Anterior cingulate cortex (tissue), 58 donors: Measurements from ENCODE around the gene NIM1K.
"Not testable (repeated sequence)": the region's sequence is repeated elsewhere in the genome, so short reads cannot be mapped to it uniquely, and the experiment has no call there.

Experiments
- DNase-seq, 58 donors: peaks; one replicate each; lab custom pipeline; 2025; lab: John Stamatoyannopoulos, UW

The NIM1K gene

GRCh38 chr5:43312076-43312661, 120.1 kb downstream of the NIM1K start:
- no peak for DNase-seq

GRCh38 chr5:43312699-43313034, 120.6 kb downstream of the NIM1K start:
- peak in 8 of 58 donors; percentile 20 to 61 (median 44) for DNase-seq

GRCh38 chr5:43313035-43313853, 121.2 kb downstream of the NIM1K start, which contains the start of gene HMGCS1:
Gene HMGCS1 (minus strand): TSS chr5:43313412. CDS start chr5:43298965, 14,447 bp downstream.
- peak; percentile 85 to 100 (median 99) for DNase-seq

GRCh38 chr5:43313854-43314457, 121.9 kb downstream of the NIM1K start:
- peak in 14 of 58 donors; percentile 3 to 51 (median 14) for DNase-seq

- DNase-seq: no peak
Measured at GRCh38 chr5:43314724-43315123, 122.7 kb downstream of the NIM1K start.

GRCh38 chr5:43315263-43315662, 123.2 kb downstream of the NIM1K start:
- no peak for DNase-seq

- no peak for DNase-seq
Measured at GRCh38 chr5:43315682-43316081, 123.7 kb downstream of the NIM1K start.

- DNase-seq: no peak
Measured at GRCh38 chr5:43316421-43316820, 124.4 kb downstream of the NIM1K start.

GRCh38 chr5:43320846-43321245, 128.8 kb downstream of the NIM1K start:
- DNase-seq: no peak

- not testable (repeated sequence) for DNase-seq
Measured at GRCh38 chr5:43323488-43323887, 131.5 kb downstream of the NIM1K start.

- DNase-seq: not testable (repeated sequence)
Measured at GRCh38 chr5:43325624-43326023, 133.6 kb downstream of the NIM1K start.
